Ovary (tissue), 3 donors: ENCODE measurements around the gene HERPUD1.

Source experiments
- EP300 ChIP-seq: sonication (generic); formaldehyde crosslinking; IDR thresholded peaks from one replicate; pipeline ENCODE4 v1.6.1; 2017; ENCODE audit warnings: antibody characterized with exemption
- POLR2A ChIP-seq: fragments of 450-650 bp; IDR thresholded peaks from one replicate; pipeline ENCODE4 v1.6.1; 2017; ENCODE audit warnings: antibody characterized with exemption, mild to moderate bottlenecking, moderate library complexity
- TF ChIP-seq, protein P1 (sequence below), 3 donors: fragments of 450-650 bp in 2 of 3; fragments of 200-600 bp in 1 of 3; IDR thresholded peaks; one replicate each; pipeline versions ENCODE4 v1.5.1 to v1.8.0; 2016 to 2022; ENCODE audit warnings: antibody characterized with exemption in 3 of 3, mild to moderate bottlenecking in 1 of 3
- donor health status: DM: no; HTN: no; CAD: no.

DNA sequence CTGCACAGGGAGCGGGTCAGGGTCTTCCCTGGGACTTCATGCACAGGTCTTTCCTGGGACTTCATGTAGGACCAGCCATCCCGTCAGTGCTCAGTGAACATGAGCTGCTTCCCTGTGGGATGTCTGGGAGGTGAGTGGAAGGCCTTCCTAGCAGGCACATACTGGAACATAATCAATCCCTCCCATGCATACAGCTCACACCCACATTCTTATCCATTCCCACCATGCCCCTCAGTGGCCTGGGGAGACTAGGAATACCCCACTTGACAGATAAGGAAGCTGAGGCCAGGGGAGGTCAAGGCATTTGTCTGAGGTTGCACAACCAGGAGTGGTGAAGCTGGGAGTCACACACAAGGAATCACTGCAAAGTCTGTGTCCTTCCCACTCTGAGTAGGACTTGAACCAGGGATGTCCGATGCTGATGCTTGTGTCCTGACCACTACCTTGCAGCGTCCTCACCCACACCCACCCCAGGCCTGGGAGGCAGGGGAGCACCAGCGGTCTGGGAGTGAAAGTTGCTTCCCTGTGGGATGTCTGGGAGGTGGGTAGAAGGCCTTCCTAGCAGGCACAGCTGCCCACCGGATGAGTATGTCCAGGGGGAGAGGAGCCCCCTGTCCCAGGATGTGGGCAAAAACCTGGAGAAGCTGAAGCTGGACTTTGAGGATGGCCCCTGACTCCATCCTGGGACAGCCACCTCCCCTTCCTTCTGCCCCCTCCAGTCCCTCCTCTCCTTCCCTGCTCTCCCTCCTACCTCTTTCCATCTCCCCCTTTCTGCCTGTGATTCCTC, 56.4 kb downstream of the HERPUD1 start:
- TF ChIP-seq, protein P1, sequence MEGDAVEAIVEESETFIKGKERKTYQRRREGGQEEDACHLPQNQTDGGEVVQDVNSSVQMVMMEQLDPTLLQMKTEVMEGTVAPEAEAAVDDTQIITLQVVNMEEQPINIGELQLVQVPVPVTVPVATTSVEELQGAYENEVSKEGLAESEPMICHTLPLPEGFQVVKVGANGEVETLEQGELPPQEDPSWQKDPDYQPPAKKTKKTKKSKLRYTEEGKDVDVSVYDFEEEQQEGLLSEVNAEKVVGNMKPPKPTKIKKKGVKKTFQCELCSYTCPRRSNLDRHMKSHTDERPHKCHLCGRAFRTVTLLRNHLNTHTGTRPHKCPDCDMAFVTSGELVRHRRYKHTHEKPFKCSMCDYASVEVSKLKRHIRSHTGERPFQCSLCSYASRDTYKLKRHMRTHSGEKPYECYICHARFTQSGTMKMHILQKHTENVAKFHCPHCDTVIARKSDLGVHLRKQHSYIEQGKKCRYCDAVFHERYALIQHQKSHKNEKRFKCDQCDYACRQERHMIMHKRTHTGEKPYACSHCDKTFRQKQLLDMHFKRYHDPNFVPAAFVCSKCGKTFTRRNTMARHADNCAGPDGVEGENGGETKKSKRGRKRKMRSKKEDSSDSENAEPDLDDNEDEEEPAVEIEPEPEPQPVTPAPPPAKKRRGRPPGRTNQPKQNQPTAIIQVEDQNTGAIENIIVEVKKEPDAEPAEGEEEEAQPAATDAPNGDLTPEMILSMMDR (IDR thresholded peaks at IDR 0.05), result no peak
- TF ChIP-seq POLR2A (no peak), EP300 (no peak)
